Endothelial cell of hepatic sinusoid (primary cell): ENCODE data around the gene CDKAL1.
"Not testable (repeated sequence)": the region's sequence is repeated elsewhere in the genome, so short reads cannot be mapped to it uniquely, and the experiment has no call there.

ENCODE experiments used
- in situ Hi-C: cut with HindIII; loops from 2 replicates; pipeline ENCODE4 v1.10.0; 2017; ENCODE audit warnings: low sequenced_read_pairs

CDKAL1 gene

GRCh38 chr6:20549398-20549797 lies 15.1 kb downstream of the CDKAL1 start:
- in situ Hi-C loops, result not testable (repeated sequence)

GRCh38 chr6:20554326-20554725 lies 20.1 kb downstream of the CDKAL1 start:
- in situ Hi-C loops, result no loop called here

- in situ Hi-C loops, result no loop called here
Measured at GRCh38 chr6:20554817-20555216, 20.6 kb downstream of the CDKAL1 start.

GRCh38 chr6:20559924-20560551 lies 25.8 kb downstream of the CDKAL1 start:
- in situ Hi-C loops, result no loop called here

- in situ Hi-C loops, result no loop called here
Measured at GRCh38 chr6:20563377-20563776, 29.1 kb downstream of the CDKAL1 start.

DNA sequence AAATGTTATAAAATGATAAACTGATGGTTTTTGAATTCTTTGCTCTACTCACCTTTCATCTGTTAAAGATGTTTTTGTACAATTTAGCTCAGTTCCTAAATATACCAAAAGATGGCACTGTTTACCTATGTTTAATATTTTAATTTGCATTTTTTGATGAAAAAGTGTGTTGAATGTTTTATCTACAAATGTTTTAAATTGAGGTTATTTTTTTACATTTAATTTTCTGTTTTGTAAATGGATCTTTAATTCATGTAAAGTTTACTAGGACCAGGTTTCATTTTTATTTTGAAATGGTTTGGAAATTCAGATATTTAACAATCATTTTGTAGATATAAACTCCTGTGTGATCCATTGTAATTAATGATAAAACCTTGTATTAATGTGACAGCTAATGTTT lies 30.0 kb downstream of the CDKAL1 start:
- in situ Hi-C loops, result no loop called here

GRCh38 chr6:20564777-20565176 lies 30.5 kb downstream of the CDKAL1 start:
- in situ Hi-C loops, result no loop called here

DNA sequence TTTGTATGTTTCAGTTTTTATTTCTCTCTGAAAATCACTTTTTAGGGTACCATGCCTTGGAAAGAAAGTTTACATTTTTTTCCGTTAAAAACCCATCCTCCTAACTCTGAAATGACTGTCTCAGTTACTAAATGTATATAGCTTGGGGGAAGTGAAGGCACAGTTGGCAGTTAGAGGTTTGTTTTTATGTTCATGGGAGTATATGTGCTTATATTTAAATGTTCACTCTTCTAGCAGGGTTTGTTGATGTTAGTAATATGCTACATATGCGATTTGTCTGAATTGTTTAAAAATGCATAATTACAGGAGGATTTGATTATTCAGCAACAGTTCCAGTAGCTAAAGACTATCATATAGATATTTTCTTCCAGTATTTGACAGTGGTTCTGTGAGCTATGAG lies 31.1 kb downstream of the CDKAL1 start:
- in situ Hi-C loops, result no loop called here

DNA sequence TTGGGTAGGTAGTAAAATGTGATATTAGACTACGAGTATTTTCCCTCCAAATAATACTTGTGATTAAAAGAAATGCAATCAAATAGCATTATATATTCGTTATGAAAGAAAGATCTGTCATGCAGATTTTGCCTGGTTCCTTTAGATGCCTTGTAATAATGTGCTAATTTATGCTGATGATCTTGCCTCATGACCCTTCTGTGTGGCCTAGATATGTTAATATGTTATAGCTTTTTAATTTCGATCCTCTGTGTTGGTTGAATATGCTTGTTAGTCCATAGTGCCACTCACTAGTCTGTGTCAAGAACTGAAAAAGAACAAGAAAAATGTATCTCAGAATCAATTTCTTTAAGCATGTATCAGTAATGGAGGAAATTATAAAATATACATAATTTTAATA lies 31.9 kb downstream of the CDKAL1 start:
- in situ Hi-C loops, result no loop called here

GRCh38 chr6:20569000-20569610 lies 34.8 kb downstream of the CDKAL1 start:
- in situ Hi-C loops, result no loop called here

- in situ Hi-C loops, result loop anchor here (5.0 kb wide), 1 partner anchor 71 kb away; no protein-coding TSS in a partner anchor
Measured at GRCh38 chr6:20571261-20571660, 37.0 kb downstream of the CDKAL1 start.

DNA sequence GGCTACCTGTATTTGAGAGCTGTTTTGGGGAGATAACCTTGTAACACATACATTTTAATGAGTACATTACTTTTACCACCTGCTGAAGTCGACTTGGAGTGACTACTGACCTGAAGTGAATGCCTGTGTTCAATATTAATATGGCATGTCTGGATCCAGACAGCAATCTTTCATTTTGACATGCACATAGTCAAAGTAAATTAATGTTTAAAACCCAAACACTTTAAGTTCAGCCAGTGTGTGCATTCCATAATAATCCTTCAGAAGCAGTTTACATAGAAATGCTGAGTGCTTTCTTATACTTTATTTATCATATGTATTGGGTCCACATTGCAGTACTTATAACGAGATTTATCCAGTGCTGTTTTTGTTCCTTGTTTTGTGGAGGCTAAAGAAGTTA lies 38.0 kb downstream of the CDKAL1 start:
- in situ Hi-C loops, result loop anchor here (5.0 kb wide), 1 partner anchor 70 kb away; no protein-coding TSS in a partner anchor

DNA sequence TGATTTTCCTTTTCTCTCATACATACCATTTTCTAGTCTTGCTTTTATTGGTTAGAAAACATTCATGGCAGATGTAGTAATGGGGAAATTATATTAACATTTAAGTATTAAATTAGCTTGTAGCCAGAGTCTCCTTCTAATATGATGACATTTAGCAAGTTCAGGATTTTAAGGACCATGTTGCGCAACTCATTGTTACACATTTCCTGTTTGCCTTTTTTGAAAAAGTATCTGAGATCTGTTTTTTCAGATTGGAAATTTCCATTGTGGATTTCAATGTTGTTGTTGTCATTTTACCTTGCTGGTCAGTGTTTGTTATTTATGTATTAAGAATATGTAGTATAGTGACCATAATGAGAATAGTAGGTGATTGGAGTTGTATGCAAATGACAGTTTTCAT lies 38.7 kb downstream of the CDKAL1 start:
- in situ Hi-C loops, result loop anchor here (5.0 kb wide), 1 partner anchor 69 kb away; no protein-coding TSS in a partner anchor

DNA sequence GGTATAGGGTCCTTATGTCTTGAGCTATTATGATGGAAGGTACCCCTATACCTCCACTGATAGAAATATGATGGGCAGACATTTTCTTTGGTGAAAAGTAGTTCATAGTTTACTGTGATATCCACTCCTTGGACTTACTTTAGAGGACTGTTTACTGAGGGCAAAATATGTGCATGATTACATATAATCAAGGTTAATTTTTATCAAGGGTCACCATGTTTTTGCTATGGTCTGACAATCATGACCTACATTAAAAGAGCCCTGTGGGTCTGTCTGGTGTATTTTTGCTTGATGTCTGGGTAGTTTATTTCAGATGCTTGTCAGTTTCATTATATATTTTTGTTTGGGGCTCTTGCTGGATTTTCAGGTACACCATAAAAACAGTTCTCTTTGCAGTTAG lies 40.1 kb downstream of the CDKAL1 start:
- in situ Hi-C loops, result loop anchor here (5.0 kb wide), 1 partner anchor 68 kb away; no protein-coding TSS in a partner anchor

GRCh38 chr6:20575125-20575524 lies 40.9 kb downstream of the CDKAL1 start:
- in situ Hi-C loops, result no loop called here

GRCh38 chr6:20575704-20576451 lies 41.6 kb downstream of the CDKAL1 start:
- in situ Hi-C loops, result no loop called here

DNA sequence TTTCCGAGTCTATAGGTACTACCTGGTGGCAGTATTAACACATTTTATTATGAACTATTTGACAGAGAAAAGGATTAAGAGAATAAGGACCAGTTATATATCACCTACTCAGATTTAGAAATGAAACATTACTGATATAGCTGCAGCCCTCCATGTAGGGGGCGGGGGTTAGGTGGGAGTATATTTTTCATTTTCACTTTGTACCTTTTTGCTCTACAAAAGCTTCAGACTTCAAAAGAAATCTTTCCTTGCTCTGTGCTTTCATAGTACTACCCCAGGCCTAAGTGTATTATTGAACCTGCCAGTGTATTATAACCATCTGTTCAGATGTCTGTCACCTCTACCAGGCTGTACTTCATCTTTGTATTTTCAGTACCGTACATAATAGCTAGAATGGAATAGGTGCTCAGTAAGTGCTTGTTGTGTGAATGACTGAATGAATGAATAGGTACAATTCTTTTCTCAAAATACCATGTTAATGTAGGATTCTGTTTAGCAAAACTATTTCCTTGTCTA lies 43.0 kb downstream of the CDKAL1 start:
- in situ Hi-C loops, result no loop called here

GRCh38 chr6:20581070-20581469 lies 46.8 kb downstream of the CDKAL1 start:
- in situ Hi-C loops, result no loop called here

DNA sequence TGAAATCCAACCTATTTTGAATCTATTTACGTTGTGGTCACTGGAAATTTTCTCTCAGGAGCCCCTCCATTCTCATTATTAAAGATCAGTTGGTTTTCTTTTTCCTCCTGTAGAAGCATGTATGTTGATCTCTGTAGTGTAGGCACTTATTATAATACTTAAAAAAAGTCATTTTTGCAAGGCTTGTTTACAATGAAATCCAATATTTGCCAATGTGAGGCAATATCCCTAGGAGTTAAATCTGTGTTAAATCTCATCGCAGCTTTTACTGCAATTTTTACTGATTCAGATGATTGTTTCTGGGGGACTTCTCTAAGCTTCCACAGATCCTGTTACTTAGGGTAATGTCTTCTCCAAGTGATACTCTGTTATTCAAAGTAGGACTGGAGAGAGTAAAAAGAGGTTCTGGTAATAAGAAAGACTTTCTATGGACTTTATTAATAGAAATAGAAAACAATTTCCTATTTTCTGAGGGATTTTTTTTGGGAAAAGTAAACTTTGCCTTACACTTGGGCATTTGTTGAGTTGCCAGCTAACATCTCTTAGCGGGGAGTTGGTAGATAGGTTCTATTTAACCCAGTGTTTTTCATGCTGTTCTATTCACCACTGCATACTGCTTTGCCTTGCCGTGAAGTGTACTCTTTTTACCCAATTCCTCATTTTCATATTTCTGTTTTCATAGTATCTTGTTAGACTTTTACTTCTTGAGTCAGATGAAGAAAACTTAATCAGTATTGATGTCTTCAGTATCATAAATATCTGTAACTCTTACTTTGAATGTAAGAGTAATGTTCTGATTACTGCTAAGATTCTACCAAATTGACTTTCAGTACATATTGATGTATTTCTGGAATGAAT lies 48.6 kb downstream of the CDKAL1 start:
- in situ Hi-C loops, result no loop called here

- in situ Hi-C loops, result no loop called here
Measured at GRCh38 chr6:20583444-20583800, 49.2 kb downstream of the CDKAL1 start.
